Neural cell (in vitro differentiated cells): ENCODE measurements around the gene CHST6. TPM values are rescaled to one million over a fixed set of nuclear protein-coding genes. Genes with fewer than 3 reads are reported as not detected.

Experiments
- H2AFZ ChIP-seq: fragments of 200-600, 300-800 bp; sonication (generic), shearing (Covaris generic); 2 replicates; pipeline ENCODE4 v1.6.0; 2014; ENCODE audit warnings: low read depth, mild to moderate bottlenecking, antibody characterized with exemption, low read length, moderate library complexity
- H3F3A ChIP-seq: fragments of 200-600 bp; shearing (Covaris generic); 2 replicates; pipeline ENCODE4 v1.6.1; 2016; ENCODE audit warnings: mild to moderate bottlenecking, moderate library complexity, mixed read lengths, antibody characterized with exemption, low read length; ENCODE audit not compliant: insufficient read depth, poor library complexity, severe bottlenecking
- H3K27ac ChIP-seq: fragments of 200-600, 300-800 bp; sonication (generic), shearing (Covaris generic); 2 replicates; pipeline ENCODE4 v1.5.1; 2014; ENCODE audit warnings: mild to moderate bottlenecking, low read length, moderate library complexity
- H3K27me3 ChIP-seq: fragments of 300-800, 200-600 bp; sonication (generic), shearing (Covaris generic); 2 replicates; pipeline ENCODE4 v1.6.0; 2014; ENCODE audit warnings: mild to moderate bottlenecking, low read depth, low read length, moderate library complexity; ENCODE audit not compliant: insufficient read depth
- H3K36me3 ChIP-seq: fragments of 300-800, 200-600 bp; sonication (generic), shearing (Covaris generic); 2 replicates; pipeline ENCODE4 v1.5.1; 2014; ENCODE audit warnings: mild to moderate bottlenecking, antibody characterized with exemption, low read length, moderate library complexity; ENCODE audit not compliant: insufficient read depth
- H3K4me2 ChIP-seq: fragments of 300-800, 200-600 bp; sonication (generic), shearing (Covaris generic); 2 replicates; pipeline ENCODE4 v1.6.0; 2014; ENCODE audit warnings: mild to moderate bottlenecking, low read length
- H3K4me3 ChIP-seq: fragments of 300-800, 200-600 bp; sonication (generic), shearing (Covaris generic); 2 replicates; pipeline ENCODE4 v1.5.1; 2014; ENCODE audit warnings: mild to moderate bottlenecking, low read length, moderate library complexity
- H3K79me2 ChIP-seq: fragments of 200-600 bp; shearing (Covaris generic); replicated peaks from 2 replicates; pipeline ENCODE4 v1.6.0; 2014; ENCODE audit warnings: mild to moderate bottlenecking, low read length, moderate library complexity; ENCODE audit not compliant: insufficient read depth
- H3K9ac ChIP-seq: fragments of 300-800, 200-600 bp; sonication (generic), shearing (Covaris generic); 2 replicates; pipeline ENCODE4 v1.6.1; 2016; ENCODE audit warnings: mild to moderate bottlenecking, low read length, mixed read lengths
- H3K9me2 ChIP-seq: fragments of 200-600 bp; shearing (Covaris generic); 2 replicates; pipeline ENCODE4 v1.6.1; 2016; ENCODE audit warnings: mild to moderate bottlenecking, low read length, mixed read lengths; ENCODE audit not compliant: insufficient read depth
- H3K9me3 ChIP-seq: fragments of 200-600, 300-800 bp; sonication (generic), shearing (Covaris generic); 2 replicates; pipeline ENCODE4 v1.6.1; 2016; ENCODE audit warnings: mild to moderate bottlenecking, mixed run types, low read length, moderate library complexity, mixed read lengths
- H4K20me1 ChIP-seq: fragments of 200-600 bp; shearing (Covaris generic); 2 replicates; pipeline ENCODE4 v1.6.1; 2016; ENCODE audit warnings: mild to moderate bottlenecking, mixed run types; ENCODE audit not compliant: insufficient read depth
- EP300 ChIP-seq: fragments of 450-650 bp; conservative IDR thresholded peaks from 2 replicates; pipeline ENCODE4 v1.6.1; 2014; ENCODE audit warnings: antibody characterized with exemption, mild to moderate bottlenecking, moderate library complexity; ENCODE audit not compliant: poor library complexity, severe bottlenecking
- EZH2 ChIP-seq: fragments of 200-600, 300-800 bp; shearing (Covaris generic), sonication (generic); IDR thresholded peaks from 2 replicates; pipeline ENCODE4 v1.6.1; 2014; ENCODE audit warnings: antibody characterized with exemption, low read length, borderline replicate concordance, mild to moderate bottlenecking; ENCODE audit not compliant: insufficient read depth, poor library complexity, severe bottlenecking
- MXI1 ChIP-seq: fragments of 450-650 bp; conservative IDR thresholded peaks from 2 replicates; pipeline ENCODE4 v1.6.1; 2014; ENCODE audit warnings: antibody characterized with exemption, mild to moderate bottlenecking; ENCODE audit not compliant: poor library complexity, severe bottlenecking
- POLR2AphosphoS5 ChIP-seq: IDR thresholded peaks from 2 replicates; pipeline ENCODE4 v1.6.1; 2012
- RAD21 ChIP-seq: fragments of 450-650 bp; conservative IDR thresholded peaks from 2 replicates; pipeline ENCODE4 v1.6.1; 2014; ENCODE audit warnings: antibody characterized with exemption, mild to moderate bottlenecking, moderate library complexity
- SMC3 ChIP-seq: fragments of 450-650 bp; conservative IDR thresholded peaks from 2 replicates; pipeline ENCODE4 v1.6.1; 2014; ENCODE audit warnings: antibody characterized with exemption, mild to moderate bottlenecking, moderate library complexity; ENCODE audit not compliant: poor library complexity
- TAF1 ChIP-seq: IDR thresholded peaks from 2 replicates; pipeline ENCODE4 v1.6.1; 2012; ENCODE audit warnings: low read depth
- polyA plus RNA-seq: library from polyadenylated mRNA; depleted of rRNA; stranded (reverse); fragments of >200 nt; gene quantifications from 2 replicates; pipeline ENCODE4 v1.2.3, GENCODE V29; 2014
- TF ChIP-seq, protein P1 (sequence below): fragments of 450-650 bp; IDR thresholded peaks from 2 replicates; pipeline ENCODE4 v1.5.1; 2014; ENCODE audit warnings: antibody characterized with exemption, mild to moderate bottlenecking, moderate library complexity; ENCODE audit not compliant: poor library complexity, severe bottlenecking
- TF ChIP-seq, protein P2 (sequence below): IDR thresholded peaks from 2 replicates; pipeline ENCODE4 v1.6.1; 2012; ENCODE audit warnings: borderline replicate concordance

Gene CHST6
- polyA plus RNA-seq, 1 donor from 2014 or later: 0.02 TPM

DNA sequence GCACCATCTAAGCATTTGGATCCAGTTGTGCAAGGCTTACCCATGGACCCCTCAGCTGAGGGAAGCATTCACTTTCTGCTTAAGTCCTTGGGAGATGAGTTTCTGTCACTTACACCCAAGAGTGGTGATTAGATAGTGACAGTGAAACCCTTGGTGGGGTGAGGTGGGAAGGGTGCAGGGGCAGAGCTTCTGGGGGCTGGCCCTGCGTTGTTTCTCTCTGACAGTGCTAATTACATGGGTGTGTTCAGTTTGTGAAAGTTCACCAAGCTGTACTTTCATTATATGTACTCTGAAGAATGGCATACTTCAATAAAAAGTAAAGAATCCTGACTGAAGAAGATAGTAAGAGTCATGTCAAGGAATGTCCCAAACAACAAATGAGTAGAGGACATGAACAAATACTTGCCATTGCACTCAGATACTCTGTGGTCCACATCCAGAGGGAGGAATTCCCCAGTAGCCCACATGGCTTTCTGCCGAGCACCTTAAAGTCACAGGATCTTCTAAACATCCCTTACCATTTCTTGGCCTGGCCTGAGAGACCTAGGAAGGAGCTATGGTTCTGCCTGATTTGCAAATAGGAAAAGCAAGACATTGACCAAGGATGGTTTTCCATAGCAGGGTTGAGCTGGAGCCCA lies 8.4 kb downstream of the CHST6 start:
- H3F3A ChIP-seq: no peaks in the 10 kb centered on the region
- no peaks in the 10 kb centered on the region for H3K9me2 ChIP-seq
- H4K20me1 ChIP-seq: no peaks in the 10 kb centered on the region
- no peaks in the 10 kb centered on the region for H3K9me3 ChIP-seq
- H2AFZ ChIP-seq: no peak overlapping the region
- no peaks in the 10 kb centered on the region for H3K27me3 ChIP-seq
- H3K79me2 ChIP-seq: no peaks in the 10 kb centered on the region
- H3K4me2 ChIP-seq: no peak overlapping the region
- H3K27ac ChIP-seq: no peak overlapping the region
- no peak overlapping the region for H3K9ac ChIP-seq
- H3K4me3 ChIP-seq: no peak overlapping the region
- no peaks in the 10 kb centered on the region for H3K36me3 ChIP-seq
- no peak for TF ChIP-seq EZH2
- no peak for TF ChIP-seq EP300
- TF ChIP-seq, protein P1, sequence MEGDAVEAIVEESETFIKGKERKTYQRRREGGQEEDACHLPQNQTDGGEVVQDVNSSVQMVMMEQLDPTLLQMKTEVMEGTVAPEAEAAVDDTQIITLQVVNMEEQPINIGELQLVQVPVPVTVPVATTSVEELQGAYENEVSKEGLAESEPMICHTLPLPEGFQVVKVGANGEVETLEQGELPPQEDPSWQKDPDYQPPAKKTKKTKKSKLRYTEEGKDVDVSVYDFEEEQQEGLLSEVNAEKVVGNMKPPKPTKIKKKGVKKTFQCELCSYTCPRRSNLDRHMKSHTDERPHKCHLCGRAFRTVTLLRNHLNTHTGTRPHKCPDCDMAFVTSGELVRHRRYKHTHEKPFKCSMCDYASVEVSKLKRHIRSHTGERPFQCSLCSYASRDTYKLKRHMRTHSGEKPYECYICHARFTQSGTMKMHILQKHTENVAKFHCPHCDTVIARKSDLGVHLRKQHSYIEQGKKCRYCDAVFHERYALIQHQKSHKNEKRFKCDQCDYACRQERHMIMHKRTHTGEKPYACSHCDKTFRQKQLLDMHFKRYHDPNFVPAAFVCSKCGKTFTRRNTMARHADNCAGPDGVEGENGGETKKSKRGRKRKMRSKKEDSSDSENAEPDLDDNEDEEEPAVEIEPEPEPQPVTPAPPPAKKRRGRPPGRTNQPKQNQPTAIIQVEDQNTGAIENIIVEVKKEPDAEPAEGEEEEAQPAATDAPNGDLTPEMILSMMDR: no peak
- TF ChIP-seq POLR2AphosphoS5: no peak
- no peak for TF ChIP-seq MXI1
- TF ChIP-seq TAF1: no peak
- no peak for TF ChIP-seq SMC3
- no peak for TF ChIP-seq RAD21
- TF ChIP-seq, protein P2, sequence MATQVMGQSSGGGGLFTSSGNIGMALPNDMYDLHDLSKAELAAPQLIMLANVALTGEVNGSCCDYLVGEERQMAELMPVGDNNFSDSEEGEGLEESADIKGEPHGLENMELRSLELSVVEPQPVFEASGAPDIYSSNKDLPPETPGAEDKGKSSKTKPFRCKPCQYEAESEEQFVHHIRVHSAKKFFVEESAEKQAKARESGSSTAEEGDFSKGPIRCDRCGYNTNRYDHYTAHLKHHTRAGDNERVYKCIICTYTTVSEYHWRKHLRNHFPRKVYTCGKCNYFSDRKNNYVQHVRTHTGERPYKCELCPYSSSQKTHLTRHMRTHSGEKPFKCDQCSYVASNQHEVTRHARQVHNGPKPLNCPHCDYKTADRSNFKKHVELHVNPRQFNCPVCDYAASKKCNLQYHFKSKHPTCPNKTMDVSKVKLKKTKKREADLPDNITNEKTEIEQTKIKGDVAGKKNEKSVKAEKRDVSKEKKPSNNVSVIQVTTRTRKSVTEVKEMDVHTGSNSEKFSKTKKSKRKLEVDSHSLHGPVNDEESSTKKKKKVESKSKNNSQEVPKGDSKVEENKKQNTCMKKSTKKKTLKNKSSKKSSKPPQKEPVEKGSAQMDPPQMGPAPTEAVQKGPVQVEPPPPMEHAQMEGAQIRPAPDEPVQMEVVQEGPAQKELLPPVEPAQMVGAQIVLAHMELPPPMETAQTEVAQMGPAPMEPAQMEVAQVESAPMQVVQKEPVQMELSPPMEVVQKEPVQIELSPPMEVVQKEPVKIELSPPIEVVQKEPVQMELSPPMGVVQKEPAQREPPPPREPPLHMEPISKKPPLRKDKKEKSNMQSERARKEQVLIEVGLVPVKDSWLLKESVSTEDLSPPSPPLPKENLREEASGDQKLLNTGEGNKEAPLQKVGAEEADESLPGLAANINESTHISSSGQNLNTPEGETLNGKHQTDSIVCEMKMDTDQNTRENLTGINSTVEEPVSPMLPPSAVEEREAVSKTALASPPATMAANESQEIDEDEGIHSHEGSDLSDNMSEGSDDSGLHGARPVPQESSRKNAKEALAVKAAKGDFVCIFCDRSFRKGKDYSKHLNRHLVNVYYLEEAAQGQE: no peak

DNA sequence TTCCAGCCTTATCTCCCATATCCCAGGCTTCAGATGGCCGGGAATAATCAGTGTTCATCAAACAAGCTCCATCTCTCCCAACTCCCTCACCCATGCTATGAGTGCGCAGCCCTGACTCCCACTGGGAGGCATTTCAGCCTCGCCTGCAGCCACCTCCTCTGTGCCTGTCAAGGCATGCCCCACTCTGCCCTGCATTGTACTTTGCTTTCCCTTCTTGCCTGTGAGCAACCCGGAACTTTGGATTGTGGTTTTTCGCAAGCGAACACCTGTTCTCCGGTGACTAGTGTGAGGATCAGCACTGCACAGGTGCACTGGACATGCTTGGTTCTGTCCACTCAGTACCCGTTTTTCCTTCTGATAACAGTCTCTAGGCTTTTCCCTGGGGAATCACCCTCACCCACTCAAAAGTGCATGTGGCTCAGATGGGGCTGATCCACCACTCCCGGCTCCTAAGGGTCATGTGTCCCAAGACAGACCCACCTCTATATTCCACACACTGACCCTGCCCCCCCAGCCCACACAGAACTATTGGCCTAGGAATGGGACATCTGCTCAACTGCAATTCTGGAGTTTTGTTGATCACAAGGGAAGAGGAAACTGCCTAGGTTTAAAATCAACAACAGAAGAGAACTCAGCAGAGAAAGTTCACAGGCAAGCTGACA lies 9.1 kb downstream of the CHST6 start:
- H2AFZ ChIP-seq: no peak overlapping the region
- no peaks in the 10 kb centered on the region for H3K27me3 ChIP-seq
- no peaks in the 10 kb centered on the region for H3F3A ChIP-seq
- no peaks in the 10 kb centered on the region for H4K20me1 ChIP-seq
- no peaks in the 10 kb centered on the region for H3K9me3 ChIP-seq
- H3K36me3 ChIP-seq: no peaks in the 10 kb centered on the region
- H3K79me2 ChIP-seq: no peaks in the 10 kb centered on the region
- no peak for TF ChIP-seq EP300
- no peak for TF ChIP-seq POLR2AphosphoS5
- TF ChIP-seq, protein P1: no peak
- no peak for TF ChIP-seq MXI1
- no peak for TF ChIP-seq EZH2
- TF ChIP-seq SMC3: no peak
- no peak for TF ChIP-seq TAF1
- TF ChIP-seq, protein P2: no peak
- TF ChIP-seq RAD21: no peak
- H3K9ac ChIP-seq: no peak overlapping the region
- H3K4me2 ChIP-seq: no peak overlapping the region
- no peak overlapping the region for H3K4me3 ChIP-seq
- H3K9me2 ChIP-seq: no peaks in the 10 kb centered on the region
- no peak overlapping the region for H3K27ac ChIP-seq
